HFFc6 (cell line): ENCODE data around the gene PHLDB3. TPM values are rescaled to one million over a fixed set of nuclear protein-coding genes. Genes with fewer than 3 reads are reported as not detected.

ENCODE experiments used
- DNase-seq: peaks from one replicate; pipeline ENCODE4 v3.0.0-alpha.2; 2018
- H3K27ac Mint-ChIP-seq: 2 replicates; pipeline ENCODE4 v1.8.0; 2020; ENCODE audit warnings: mild to moderate bottlenecking, mixed read lengths
- H3K27me3 Mint-ChIP-seq: 2 replicates; pipeline ENCODE4 v1.8.0; 2021; ENCODE audit warnings: mild to moderate bottlenecking, moderate library complexity, mixed read lengths; ENCODE audit not compliant: insufficient read depth
- H3K36me3 Mint-ChIP-seq: 2 replicates; pipeline ENCODE4 v1.8.0; 2021; ENCODE audit warnings: low read depth, mixed read lengths
- H3K4me1 Mint-ChIP-seq: 2 replicates; pipeline ENCODE4 v1.8.0; 2020; ENCODE audit warnings: low read depth, mixed read lengths
- H3K4me3 Mint-ChIP-seq: 2 replicates; pipeline ENCODE4 v1.8.0; 2020; ENCODE audit warnings: mild to moderate bottlenecking, moderate library complexity, mixed read lengths
- H3K9me3 Mint-ChIP-seq: 2 replicates; pipeline ENCODE4 v1.8.0; 2020; ENCODE audit warnings: mild to moderate bottlenecking, mixed read lengths
- total RNA-seq, 6 experiments: library from RNA; stranded (reverse); fragmentation: NEBNext Ultra II Directional; extraction: Animal tissue kit (Norgen Biotek cat#: 25700); gene quantifications; 2 replicates in 1 of 6; 3 replicates in 5 of 6; pipeline ENCODE4 v1.2.3, GENCODE V29; 2021
- TF ChIP-seq, protein P1 (sequence below): fragments of 200-600 bp; sonication (generic); IDR thresholded peaks from 2 replicates; pipeline ENCODE4 v1.5.0; 2021; ENCODE audit warnings: antibody characterized with exemption, mild to moderate bottlenecking

Gene PHLDB3
- total RNA-seq, 6 experiments from 2014 or later: 7.5 to 12.5 (median 11.7) TPM

GRCh38 chr19:43506629-43507028 lies 2.1 kb upstream of the PHLDB3 start:
- DNase-seq: no peak
- peaks cover 30% of the 10 kb centered on the region for H3K4me1 Mint-ChIP-seq
- H3K4me3 Mint-ChIP-seq: no peak overlapping the region

DNA sequence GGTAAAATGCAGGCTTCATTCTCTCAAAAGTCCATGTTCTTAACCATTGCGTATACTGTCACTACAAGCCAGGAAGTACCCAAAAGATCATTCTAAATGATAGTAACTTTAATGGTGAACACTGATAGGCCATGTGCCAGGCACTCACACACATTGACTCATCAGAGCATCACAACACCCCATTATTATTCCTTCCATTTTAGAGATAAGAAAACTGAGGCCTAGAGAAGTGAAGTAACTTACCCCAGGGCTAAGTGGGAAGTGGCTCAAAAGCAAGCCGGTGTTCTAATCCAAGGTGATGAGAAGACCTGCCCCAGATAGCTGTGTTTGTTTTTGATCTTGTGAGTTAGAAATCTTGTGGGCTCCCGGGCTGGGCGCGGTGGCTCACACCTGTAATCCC lies 1.4 kb upstream of the PHLDB3 start:
- no peak for DNase-seq

More at GRCh38 chr19:43506629-43507028, 2.1 kb upstream of the PHLDB3 start:
- H3K9me3 Mint-ChIP-seq: no peaks in the 10 kb centered on the region
- TF ChIP-seq, protein P1, sequence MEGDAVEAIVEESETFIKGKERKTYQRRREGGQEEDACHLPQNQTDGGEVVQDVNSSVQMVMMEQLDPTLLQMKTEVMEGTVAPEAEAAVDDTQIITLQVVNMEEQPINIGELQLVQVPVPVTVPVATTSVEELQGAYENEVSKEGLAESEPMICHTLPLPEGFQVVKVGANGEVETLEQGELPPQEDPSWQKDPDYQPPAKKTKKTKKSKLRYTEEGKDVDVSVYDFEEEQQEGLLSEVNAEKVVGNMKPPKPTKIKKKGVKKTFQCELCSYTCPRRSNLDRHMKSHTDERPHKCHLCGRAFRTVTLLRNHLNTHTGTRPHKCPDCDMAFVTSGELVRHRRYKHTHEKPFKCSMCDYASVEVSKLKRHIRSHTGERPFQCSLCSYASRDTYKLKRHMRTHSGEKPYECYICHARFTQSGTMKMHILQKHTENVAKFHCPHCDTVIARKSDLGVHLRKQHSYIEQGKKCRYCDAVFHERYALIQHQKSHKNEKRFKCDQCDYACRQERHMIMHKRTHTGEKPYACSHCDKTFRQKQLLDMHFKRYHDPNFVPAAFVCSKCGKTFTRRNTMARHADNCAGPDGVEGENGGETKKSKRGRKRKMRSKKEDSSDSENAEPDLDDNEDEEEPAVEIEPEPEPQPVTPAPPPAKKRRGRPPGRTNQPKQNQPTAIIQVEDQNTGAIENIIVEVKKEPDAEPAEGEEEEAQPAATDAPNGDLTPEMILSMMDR: no peak
- no peak overlapping the region for H3K27ac Mint-ChIP-seq
- H3K36me3 Mint-ChIP-seq: peaks cover 38% of the 10 kb centered on the region
- H3K27me3 Mint-ChIP-seq: peaks cover 1% of the 10 kb centered on the region; the same call in 1 of the 2 replicates

GRCh38 chr19:43505186-43505456 lies 575 bp upstream of the PHLDB3 start:
- Mint-ChIP-seq H3K36me3 (peaks cover 28% of the 10 kb centered on the region), H3K9me3 (no peaks in the 10 kb centered on the region), H3K4me3 (peak overlapping the region; percentile 58), H3K27ac (peak overlapping the region; percentile 50), H3K4me1 (peaks cover 30% of the 10 kb centered on the region), H3K27me3 (peaks cover 1% of the 10 kb centered on the region; the same call in 1 of the 2 replicates)
- TF ChIP-seq, protein P1: no peak
- DNase-seq: no peak

More for the DNA sequence above, 1.4 kb upstream of the PHLDB3 start:
- TF ChIP-seq, protein P1: no peak
- H3K4me3 Mint-ChIP-seq: no peak overlapping the region
- peaks cover 1% of the 10 kb centered on the region; the same call in 1 of the 2 replicates for H3K27me3 Mint-ChIP-seq
- no peaks in the 10 kb centered on the region for H3K9me3 Mint-ChIP-seq
- peaks cover 30% of the 10 kb centered on the region for H3K4me1 Mint-ChIP-seq
- H3K27ac Mint-ChIP-seq: no peak overlapping the region
- peaks cover 31% of the 10 kb centered on the region for H3K36me3 Mint-ChIP-seq

DNA sequence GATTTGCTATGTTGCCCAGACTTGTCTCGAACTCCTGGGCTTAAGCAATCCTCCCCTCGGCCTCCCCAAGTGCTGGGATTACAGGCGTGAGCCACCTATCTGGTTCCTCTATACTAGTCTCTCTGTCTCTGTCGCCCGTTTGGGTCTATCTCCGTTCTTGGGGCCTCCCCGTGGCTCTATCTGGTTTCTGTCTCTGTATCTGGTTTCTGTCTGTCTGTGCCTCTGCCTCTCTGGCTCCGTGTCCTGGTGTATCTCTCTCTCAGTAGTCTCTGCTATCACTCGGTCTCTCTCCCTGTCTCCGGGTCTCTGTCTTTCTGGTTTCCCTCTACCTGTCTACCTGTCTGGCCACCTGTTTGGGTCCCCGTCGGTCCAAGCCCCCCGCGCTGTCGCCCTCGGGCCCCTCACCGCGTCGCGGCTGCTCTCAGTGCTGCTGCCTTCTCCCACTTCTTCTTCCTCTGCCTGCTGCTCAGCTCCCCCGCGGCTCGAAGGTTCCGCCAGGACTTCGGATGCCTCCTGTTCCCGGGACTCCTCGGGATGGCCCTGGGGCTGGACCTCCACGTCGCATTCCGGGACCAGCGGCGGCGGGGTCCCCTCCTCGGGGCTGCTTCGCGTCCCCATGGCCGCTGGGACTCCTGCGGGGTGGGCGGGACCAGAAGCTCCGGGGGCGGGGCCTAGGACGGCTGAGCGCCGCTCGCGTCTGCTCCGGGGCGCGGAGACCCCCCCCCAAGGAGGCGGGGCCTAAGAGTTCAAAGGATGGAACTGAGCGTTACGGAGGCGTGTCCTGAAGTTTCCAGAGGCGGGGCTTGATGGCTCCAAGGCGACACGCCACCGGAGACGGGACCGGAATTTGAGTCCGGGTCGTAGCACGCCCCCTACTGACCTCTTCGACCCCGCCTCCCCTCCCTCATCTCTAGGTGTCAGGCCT lies 783 bp downstream of the PHLDB3 start:
- H3K9me3 Mint-ChIP-seq: no peaks in the 10 kb centered on the region
- peak overlapping the region; percentile 73 for H3K27ac Mint-ChIP-seq
- H3K36me3 Mint-ChIP-seq: peaks cover 26% of the 10 kb centered on the region
- H3K4me1 Mint-ChIP-seq: peaks cover 30% of the 10 kb centered on the region
- peak overlapping the region; percentile 89 for H3K4me3 Mint-ChIP-seq
- TF ChIP-seq, protein P1: no peak; the same call in 1 of the 2 replicates
- H3K27me3 Mint-ChIP-seq: peaks cover 1% of the 10 kb centered on the region; the same call in 1 of the 2 replicates
- DNase-seq: peak; percentile 70

DNA sequence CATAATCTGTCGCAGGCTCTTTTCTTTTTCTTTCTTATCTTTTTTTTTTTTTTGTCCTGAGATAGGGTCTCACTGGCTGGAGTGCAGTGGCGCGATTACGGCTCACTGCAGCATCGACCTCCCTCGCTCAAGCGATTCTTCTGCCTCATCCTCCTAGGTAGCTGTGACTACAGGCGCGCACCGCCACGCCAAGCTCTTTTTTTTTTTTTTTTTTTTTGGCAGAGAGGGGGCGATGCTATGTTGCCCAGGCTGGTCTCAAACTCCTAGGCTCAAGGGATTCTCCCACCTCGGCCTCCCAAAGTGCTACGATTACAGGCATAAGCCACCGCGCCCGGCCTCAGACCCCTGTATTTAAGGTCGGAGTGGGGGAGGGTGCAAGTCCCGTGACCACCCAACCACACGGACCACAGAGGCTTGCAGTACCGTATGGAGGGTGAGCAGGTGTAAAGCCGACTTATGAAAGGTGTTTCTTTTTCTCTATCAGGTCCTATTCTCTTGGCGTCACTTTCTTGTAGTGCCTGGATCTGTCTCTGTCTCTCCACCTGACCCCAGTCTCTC lies 2.0 kb downstream of the PHLDB3 start:
- peaks cover 1% of the 10 kb centered on the region; the same call in 1 of the 2 replicates for H3K27me3 Mint-ChIP-seq
- H3K27ac Mint-ChIP-seq: no peak overlapping the region; the same call in 1 of the 2 replicates
- H3K9me3 Mint-ChIP-seq: no peaks in the 10 kb centered on the region
- peaks cover 30% of the 10 kb centered on the region for H3K4me1 Mint-ChIP-seq
- peaks cover 30% of the 10 kb centered on the region for H3K36me3 Mint-ChIP-seq
- H3K4me3 Mint-ChIP-seq: peak overlapping the region; percentile 89
- TF ChIP-seq, protein P1: no peak
- no peak for DNase-seq
